ENCODE data around the gene RASGRF2. TPM values are rescaled to one million over a fixed set of nuclear protein-coding genes. Genes with fewer than 3 reads are reported as not detected.
A peak's percentile ranks its signal among the peaks of the same experiment; 100 is the strongest.

The RASGRF2 gene
- total RNA-seq, 1 donor from 2014 or later: 2.5 TPM

GRCh38 chr5:80978772-80979317 is 18.7 kb downstream of the RASGRF2 start:
- H3K9me3 Mint-ChIP-seq (ENCODE audit: unreplicated experiment): no peaks in the 10 kb centered on the region
- peaks cover 2% of the 10 kb centered on the region for H3K27me3 Mint-ChIP-seq (ENCODE audit: unreplicated experiment)
- TF ChIP-seq, protein P1, sequence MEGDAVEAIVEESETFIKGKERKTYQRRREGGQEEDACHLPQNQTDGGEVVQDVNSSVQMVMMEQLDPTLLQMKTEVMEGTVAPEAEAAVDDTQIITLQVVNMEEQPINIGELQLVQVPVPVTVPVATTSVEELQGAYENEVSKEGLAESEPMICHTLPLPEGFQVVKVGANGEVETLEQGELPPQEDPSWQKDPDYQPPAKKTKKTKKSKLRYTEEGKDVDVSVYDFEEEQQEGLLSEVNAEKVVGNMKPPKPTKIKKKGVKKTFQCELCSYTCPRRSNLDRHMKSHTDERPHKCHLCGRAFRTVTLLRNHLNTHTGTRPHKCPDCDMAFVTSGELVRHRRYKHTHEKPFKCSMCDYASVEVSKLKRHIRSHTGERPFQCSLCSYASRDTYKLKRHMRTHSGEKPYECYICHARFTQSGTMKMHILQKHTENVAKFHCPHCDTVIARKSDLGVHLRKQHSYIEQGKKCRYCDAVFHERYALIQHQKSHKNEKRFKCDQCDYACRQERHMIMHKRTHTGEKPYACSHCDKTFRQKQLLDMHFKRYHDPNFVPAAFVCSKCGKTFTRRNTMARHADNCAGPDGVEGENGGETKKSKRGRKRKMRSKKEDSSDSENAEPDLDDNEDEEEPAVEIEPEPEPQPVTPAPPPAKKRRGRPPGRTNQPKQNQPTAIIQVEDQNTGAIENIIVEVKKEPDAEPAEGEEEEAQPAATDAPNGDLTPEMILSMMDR (IDR thresholded peaks at IDR 0.05; ENCODE audit: unreplicated experiment): no peak
- DNase-seq (ENCODE audit: low spot score): no peak
- H3K4me3 Mint-ChIP-seq (ENCODE audit: unreplicated experiment): no peak overlapping the region
- H3K27ac Mint-ChIP-seq (ENCODE audit: unreplicated experiment): no peak overlapping the region
- no peaks in the 10 kb centered on the region for H3K36me3 Mint-ChIP-seq (ENCODE audit: low read depth, unreplicated experiment)
- H3K4me1 Mint-ChIP-seq (ENCODE audit: unreplicated experiment): peaks cover 12% of the 10 kb centered on the region

DNA sequence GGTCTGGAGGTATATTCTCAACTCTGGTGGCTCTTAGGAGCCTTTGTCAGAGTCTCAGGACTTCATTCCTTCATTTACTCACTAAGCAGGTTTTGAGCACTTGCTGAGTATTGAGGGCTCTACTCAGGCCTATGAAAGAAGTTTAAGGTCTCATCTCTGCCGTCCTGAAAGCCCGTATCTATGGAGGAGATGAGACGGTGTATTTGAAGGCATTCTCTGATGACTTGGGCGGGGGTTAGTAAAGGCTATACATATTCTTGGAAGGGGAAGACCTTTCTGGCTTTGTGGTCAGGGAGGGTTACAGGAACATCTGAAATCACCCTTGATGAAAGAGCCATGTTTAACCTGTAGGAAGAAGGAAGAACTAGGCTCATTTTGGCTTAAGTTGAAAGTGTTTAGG is 21.9 kb downstream of the RASGRF2 start:
- Mint-ChIP-seq H3K36me3 (ENCODE audit: low read depth, unreplicated experiment) (no peaks in the 10 kb centered on the region), H3K4me1 (ENCODE audit: unreplicated experiment) (peaks cover 11% of the 10 kb centered on the region), H3K27me3 (ENCODE audit: unreplicated experiment) (peaks cover 2% of the 10 kb centered on the region), H3K27ac (ENCODE audit: unreplicated experiment) (no peak overlapping the region), H3K9me3 (ENCODE audit: unreplicated experiment) (no peaks in the 10 kb centered on the region), H3K4me3 (ENCODE audit: unreplicated experiment) (no peak overlapping the region)
- TF ChIP-seq, protein P1 (IDR thresholded peaks at IDR 0.05; ENCODE audit: unreplicated experiment): no peak
- no peak for DNase-seq (ENCODE audit: low spot score)

GRCh38 chr5:80985600-80986228 is 25.6 kb downstream of the RASGRF2 start:
- Mint-ChIP-seq H3K27ac (ENCODE audit: unreplicated experiment) (peak overlapping the region; percentile 70), H3K27me3 (ENCODE audit: unreplicated experiment) (peaks cover 2% of the 10 kb centered on the region), H3K36me3 (ENCODE audit: low read depth, unreplicated experiment) (no peaks in the 10 kb centered on the region), H3K4me3 (ENCODE audit: unreplicated experiment) (no peak overlapping the region), H3K4me1 (ENCODE audit: unreplicated experiment) (peaks cover 7% of the 10 kb centered on the region), H3K9me3 (ENCODE audit: unreplicated experiment) (no peaks in the 10 kb centered on the region)
- no peak for DNase-seq (ENCODE audit: low spot score)
- TF ChIP-seq, protein P1 (IDR thresholded peaks at IDR 0.05; ENCODE audit: unreplicated experiment): no peak

DNA sequence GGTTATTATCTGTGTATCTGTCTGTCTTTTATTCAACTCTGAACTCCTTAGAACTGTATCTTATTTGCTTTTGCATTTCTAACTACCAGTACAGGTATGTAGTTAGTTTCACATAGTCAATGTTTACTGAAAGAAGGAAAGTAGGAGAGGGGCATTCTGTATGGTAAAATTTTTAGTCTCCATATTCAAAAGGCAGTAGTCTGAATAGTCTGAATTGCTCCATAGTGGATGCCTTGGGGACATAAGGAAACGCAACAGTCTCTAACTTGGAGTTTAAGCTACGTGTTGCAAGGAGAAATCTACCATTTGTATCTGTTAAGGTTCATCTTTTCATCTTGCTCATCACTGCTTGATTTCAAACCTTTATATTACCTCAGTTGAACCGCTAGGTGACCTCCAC is 26.2 kb downstream of the RASGRF2 start:
- Mint-ChIP-seq H3K4me1 (ENCODE audit: unreplicated experiment) (peaks cover 7% of the 10 kb centered on the region), H3K36me3 (ENCODE audit: low read depth, unreplicated experiment) (no peaks in the 10 kb centered on the region), H3K27me3 (ENCODE audit: unreplicated experiment) (peaks cover 2% of the 10 kb centered on the region), H3K4me3 (ENCODE audit: unreplicated experiment) (no peak overlapping the region), H3K27ac (ENCODE audit: unreplicated experiment) (no peak overlapping the region), H3K9me3 (ENCODE audit: unreplicated experiment) (no peaks in the 10 kb centered on the region)
- DNase-seq (ENCODE audit: low spot score): no peak
- TF ChIP-seq, protein P1 (IDR thresholded peaks at IDR 0.05; ENCODE audit: unreplicated experiment): no peak

GRCh38 chr5:80987078-80987766 is 27.1 kb downstream of the RASGRF2 start:
- Mint-ChIP-seq H3K27me3 (ENCODE audit: unreplicated experiment) (peaks cover 2% of the 10 kb centered on the region), H3K4me1 (ENCODE audit: unreplicated experiment) (peaks cover 7% of the 10 kb centered on the region), H3K4me3 (ENCODE audit: unreplicated experiment) (no peak overlapping the region), H3K27ac (ENCODE audit: unreplicated experiment) (no peak overlapping the region), H3K36me3 (ENCODE audit: low read depth, unreplicated experiment) (no peaks in the 10 kb centered on the region), H3K9me3 (ENCODE audit: unreplicated experiment) (no peaks in the 10 kb centered on the region)
- DNase-seq (ENCODE audit: low spot score): no peak
- TF ChIP-seq, protein P1 (IDR thresholded peaks at IDR 0.05; ENCODE audit: unreplicated experiment): no peak
